Body of pancreas (tissue), 4 donors: Measurements from ENCODE around the gene FBXO41. TPM values are rescaled to one million over a fixed set of nuclear protein-coding genes. Genes with fewer than 3 reads are reported as not detected.

Source experiments
- ATAC-seq: fragments of 150-250 bp; one replicate; pipeline ENCODE4 v1.9.1; 2016
- DNase-seq, 4 donors: peaks; one replicate each; pipeline ENCODE4 v3.0.0-alpha.2; 2019
- H3K27ac ChIP-seq, 4 donors: fragments of 200-600 bp; sonication (generic); 1 replicate in 3 of 4; 2 replicates in 1 of 4; pipeline versions ENCODE4 v1.5.1 to v1.6.1; 2016 to 2019; ENCODE audit warnings: mild to moderate bottlenecking in 1 of 4, mixed read lengths in 1 of 4, moderate library complexity in 1 of 4
- H3K27me3 ChIP-seq, 2 donors: fragments of 200-600 bp; sonication (generic); one replicate each; pipeline ENCODE4 v1.6.0; 2016; ENCODE audit warnings: mild to moderate bottlenecking in 1 of 2
- H3K36me3 ChIP-seq, 2 donors: fragments of 200-600 bp; sonication (generic); replicated peaks in 1 of 2; 2 replicates each; pipeline ENCODE4 v1.5.1; 2016; ENCODE audit warnings: low read depth in 2 of 2; ENCODE audit not compliant: insufficient read depth in 1 of 2
- H3K4me1 ChIP-seq: fragments of 200-600 bp; sonication (generic); one replicate; pipeline ENCODE4 v1.6.0; 2016
- H3K4me3 ChIP-seq, 2 donors: fragments of 200-600 bp; sonication (generic); 1 replicate in 1 of 2; 2 replicates in 1 of 2; pipeline ENCODE4 v1.5.1; 2016 to 2019
- H3K9me3 ChIP-seq, 3 donors: fragments of 200-600 bp; sonication (generic); 1 replicate in 2 of 3; 2 replicates in 1 of 3; pipeline ENCODE4 v1.5.1; 2016
- CTCF ChIP-seq, 7 experiments: fragments of 450-650 bp in 4 of 7; fragments of 200-600 bp in 3 of 7; sonication (generic) in 3 of 7; IDR thresholded peaks; one replicate each; pipeline ENCODE4 v1.5.1; 2016 to 2019; ENCODE audit warnings: antibody characterized with exemption in 7 of 7
- POLR2A ChIP-seq, 3 donors: fragments of 450-650 bp; IDR thresholded peaks; one replicate each; pipeline ENCODE4 v1.6.1; 2016; ENCODE audit warnings: antibody characterized with exemption in 3 of 3, mild to moderate bottlenecking in 2 of 3
- WGBS, 2 donors: methylation state at CpG; one replicate each; pipeline ENCODE4 v1.1.5; 2017; 5-methylcytosine and 5-hydroxymethylcytosine counted together
- intact Hi-C: fragments of 100-400 bp; cut with DNase I; formaldehyde crosslinking; loops from one replicate; pipeline ENCODE4 v1.15.1; 2023
- total RNA-seq, 2 donors: library from RNA; depleted of rRNA; stranded (reverse); fragments of >200 nt; gene quantifications; one replicate each; pipeline ENCODE4 v1.1.0, GENCODE V29; 2016

Gene FBXO41
- total RNA-seq, 2 donors from 2014 or later: 4.3 to 11.2 TPM

- intact Hi-C loops: no loop called here
- Histone ChIP-seq H3K4me3 (no peak overlapping the region), H3K27ac (no peak overlapping the region), H3K4me1 (peaks cover 4% of the 10 kb centered on the region), H3K36me3 (peaks cover 11 to 31% of the 10 kb centered on the region in 2 donors), H3K27me3 (no peaks in the 10 kb centered on the region), H3K9me3 (no peaks in the 10 kb centered on the region)
- DNase-seq (no peak), ATAC-seq (no peak)
- 85 to 86% methylated on average over 3 of the region's 3 CpGs for WGBS, 2 donors
- TF ChIP-seq CTCF (IDR thresholded peaks at IDR 0.05) (no peak), POLR2A (IDR thresholded peaks at IDR 0.05) (no peak)
These were observed 39.7 kb downstream of the FBXO41 start for GRCh38 chr2:73244580-73244979.

GRCh38 chr2:73243884-73244570, 40.3 kb downstream of the FBXO41 start:
- Histone ChIP-seq H3K4me3 (no peak overlapping the region), H3K36me3 (peaks cover 11 to 29% of the 10 kb centered on the region in 2 donors), H3K27ac (no peak overlapping the region), H3K27me3 (no peaks in the 10 kb centered on the region), H3K9me3 (no peaks in the 10 kb centered on the region), H3K4me1 (peaks cover 8% of the 10 kb centered on the region)
- intact Hi-C loops: no loop called here
- ATAC-seq (no peak), DNase-seq (no peak)
- 34 to 41% methylated on average over 5 of the region's 5 CpGs for WGBS, 2 donors
- TF ChIP-seq CTCF (IDR thresholded peaks at IDR 0.05) (no peak), POLR2A (IDR thresholded peaks at IDR 0.05) (no peak)

- no peak for TF ChIP-seq POLR2A (IDR thresholded peaks at IDR 0.05)
- TF ChIP-seq CTCF (IDR thresholded peaks at IDR 0.05): no peak
- Histone ChIP-seq H3K27me3 (no peaks in the 10 kb centered on the region), H3K27ac (no peak overlapping the region), H3K36me3 (peaks cover 4 to 11% of the 10 kb centered on the region in 2 donors), H3K4me3 (no peak overlapping the region), H3K9me3 (no peaks in the 10 kb centered on the region), H3K4me1 (peaks cover 35% of the 10 kb centered on the region)
- WGBS, 2 donors: 51% methylated on average over 3 of the region's 3 CpGs
- no peak for DNase-seq
- intact Hi-C loops: no loop called here
- no peak for ATAC-seq
These were observed 44.5 kb downstream of the FBXO41 start for GRCh38 chr2:73239776-73240175.

- intact Hi-C loops: no loop called here
These were observed 45.3 kb downstream of the FBXO41 start for GRCh38 chr2:73238976-73239375.

More at GRCh38 chr2:73238976-73239375, 45.3 kb downstream of the FBXO41 start:
- Histone ChIP-seq H3K4me3 (no peak overlapping the region), H3K4me1 (peaks cover 35% of the 10 kb centered on the region), H3K9me3 (no peaks in the 10 kb centered on the region), H3K27me3 (no peaks in the 10 kb centered on the region), H3K27ac (no peak overlapping the region), H3K36me3 (peaks cover 4% of the 10 kb centered on the region in 2 donors)
- WGBS, 2 donors: 87 to 100% methylated on average over 1 of the region's 1 CpG
- TF ChIP-seq CTCF (IDR thresholded peaks at IDR 0.05) (no peak), POLR2A (IDR thresholded peaks at IDR 0.05) (no peak)
- no peak for ATAC-seq
- no peak for DNase-seq
